NCI-H2196 (cell line): Measurements from ENCODE around the gene CYP3A5.
"Not testable (repeated sequence)": the region's sequence is repeated elsewhere in the genome, so short reads cannot be mapped to it uniquely, and the experiment has no call there.

Experiments
- DNase-seq: peaks from one replicate; lab custom pipeline; 2025; ENCODE audit not compliant: unreplicated experiment; lab: John Stamatoyannopoulos, UW

CYP3A5 gene

DNA sequence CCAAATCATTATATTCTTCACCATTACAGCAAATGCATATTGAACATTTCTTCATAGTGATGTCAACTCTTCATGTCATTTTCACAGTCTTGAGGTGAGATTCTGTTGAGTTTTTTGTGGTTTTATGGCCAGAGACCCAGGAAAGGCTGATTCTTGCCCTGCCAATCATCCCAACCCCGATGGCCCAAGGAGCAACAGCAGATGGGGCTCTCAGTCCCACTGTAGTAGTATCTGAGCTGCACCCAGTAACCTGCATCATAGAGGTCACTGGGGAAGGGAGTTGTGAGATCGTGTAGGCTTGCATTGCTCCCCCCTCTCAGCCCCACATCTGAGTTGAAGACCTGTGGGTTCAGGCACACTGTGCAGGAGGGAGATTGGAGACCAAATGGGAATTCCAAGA, 36.3 kb downstream of the CYP3A5 start:
- no peak for DNase-seq

DNA sequence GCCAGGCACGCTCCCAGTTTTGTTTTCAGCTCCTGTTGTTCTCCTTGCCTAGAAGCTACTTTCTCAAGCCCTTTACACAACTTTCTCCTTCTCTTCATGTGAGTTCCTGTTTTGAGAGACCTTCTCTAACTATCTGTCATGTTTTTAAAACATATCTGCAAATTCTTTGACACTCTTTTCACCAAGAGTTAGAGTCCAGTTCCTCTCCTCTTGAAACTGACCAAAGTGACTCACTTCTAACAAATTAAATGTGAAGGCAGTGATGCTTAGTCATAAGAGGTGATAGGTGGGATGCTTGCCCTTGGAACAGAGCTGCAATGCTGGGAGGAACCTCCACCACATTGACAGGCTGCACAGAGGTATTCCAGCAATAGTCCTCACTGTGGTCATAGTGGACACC, 37.8 kb downstream of the CYP3A5 start:
- DNase-seq, result no peak

DNA sequence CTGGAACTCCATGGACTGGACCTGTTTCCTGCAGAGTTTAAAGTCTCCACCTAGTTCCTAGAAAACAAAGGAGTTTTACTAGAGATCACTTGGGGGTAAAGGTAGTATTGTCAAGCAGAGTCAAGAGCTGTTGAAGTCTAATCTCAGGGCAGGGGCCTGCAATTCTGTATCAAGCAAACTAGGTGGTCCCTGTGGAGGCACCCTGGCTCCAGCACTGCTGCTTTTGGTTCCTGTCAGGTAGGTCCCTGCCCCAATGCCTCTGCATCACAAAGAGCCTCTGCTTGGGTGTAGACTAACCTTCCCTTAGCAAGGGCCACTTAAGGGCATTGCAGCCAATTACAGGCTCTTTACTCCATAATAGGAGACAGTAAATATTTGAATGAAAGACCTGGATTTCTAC, 40.5 kb downstream of the CYP3A5 start:
- no peak for DNase-seq

DNA sequence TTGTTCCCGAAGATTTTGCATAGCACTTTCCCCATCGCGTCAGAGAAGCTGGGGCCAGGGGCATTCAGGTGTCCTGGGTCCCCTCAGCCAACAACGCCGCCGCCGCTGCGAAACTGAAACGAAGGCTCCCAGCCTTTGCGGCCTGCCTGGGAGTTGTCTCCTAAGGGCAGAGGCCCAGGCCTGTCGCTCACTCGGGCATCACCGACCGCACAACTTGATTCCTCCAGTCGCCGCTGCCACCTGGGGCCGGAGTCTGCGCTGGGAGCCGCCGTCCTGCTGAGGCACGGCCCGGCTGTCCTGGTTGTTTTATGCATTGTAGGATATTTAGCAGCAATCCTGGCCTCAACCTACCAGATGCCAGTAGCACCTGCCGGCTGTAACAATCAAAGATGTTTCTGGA, 41.1 kb downstream of the CYP3A5 start:
- DNase-seq, result no peak

DNA sequence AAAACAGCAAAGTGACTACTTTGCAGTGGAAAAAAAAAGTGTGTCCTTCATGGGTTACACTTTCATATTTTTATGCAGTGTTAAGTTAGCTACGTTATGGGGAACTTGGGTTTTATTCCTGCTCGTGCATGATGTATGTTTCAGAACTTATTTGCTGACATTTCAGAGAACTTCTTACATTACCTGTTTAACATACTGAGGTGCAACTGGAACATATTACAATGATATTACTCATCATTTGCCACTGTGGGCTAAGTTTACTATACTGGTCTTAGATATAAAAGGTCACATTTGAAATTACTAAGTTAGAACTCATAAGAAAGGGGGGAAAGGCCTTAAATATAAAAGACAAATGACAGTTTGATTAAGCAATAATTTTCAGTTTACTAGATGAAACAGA, 42.4 kb downstream of the CYP3A5 start:
- DNase-seq, result not testable (repeated sequence)

DNA sequence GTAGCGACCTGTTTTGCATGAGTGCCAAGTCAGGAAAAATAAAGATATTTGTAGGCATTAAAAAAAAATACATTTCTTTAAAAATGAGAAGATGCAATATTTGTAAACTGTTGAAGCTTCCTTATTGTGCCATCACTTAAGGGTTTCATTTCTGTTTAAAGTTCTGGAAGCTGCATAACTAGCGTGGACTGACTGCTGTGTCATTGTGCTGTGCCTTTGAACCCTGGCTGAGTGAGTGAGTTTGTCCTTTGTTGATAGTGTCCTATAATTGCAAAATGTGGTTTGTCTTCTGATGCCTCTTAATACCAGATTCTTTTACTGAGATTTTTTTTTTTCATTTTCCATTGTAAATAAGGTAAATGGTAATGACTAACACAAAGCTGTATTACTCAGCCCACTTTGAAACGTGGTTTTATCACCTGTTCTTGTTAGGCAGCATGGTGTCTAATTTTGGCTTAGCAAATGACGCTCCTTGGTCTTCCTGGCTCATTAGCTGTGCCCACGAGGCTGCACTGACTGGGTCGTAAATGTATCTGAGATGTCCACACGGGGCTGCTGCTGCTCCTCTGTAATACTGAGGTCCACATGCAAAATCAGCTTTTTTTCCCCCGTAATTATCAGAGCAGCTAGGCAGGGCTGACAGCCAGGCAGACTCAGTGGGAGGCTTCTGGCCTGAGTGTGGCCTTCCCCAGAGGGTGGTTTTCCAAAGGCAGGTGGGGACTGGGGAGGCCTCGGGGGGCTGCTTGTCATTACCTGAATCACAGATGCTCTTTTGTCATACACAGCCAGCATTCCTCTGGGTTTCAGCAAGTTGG, 48.3 kb downstream of the CYP3A5 start:
- peak; percentile 24 for DNase-seq

DNA sequence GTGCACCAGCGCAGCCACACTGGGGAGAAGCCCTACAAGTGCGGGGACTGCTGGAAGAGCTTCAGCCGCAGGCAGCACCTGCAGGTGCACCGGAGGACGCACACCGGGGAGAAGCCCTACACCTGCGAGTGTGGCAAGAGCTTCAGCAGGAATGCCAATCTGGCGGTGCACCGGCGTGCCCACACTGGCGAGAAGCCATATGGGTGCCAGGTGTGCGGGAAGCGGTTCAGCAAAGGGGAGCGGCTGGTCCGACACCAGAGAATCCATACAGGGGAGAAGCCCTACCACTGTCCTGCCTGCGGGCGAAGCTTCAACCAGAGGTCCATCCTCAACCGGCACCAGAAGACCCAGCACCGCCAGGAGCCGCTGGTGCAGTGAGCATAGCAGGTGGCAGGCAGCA, 50.2 kb downstream of the CYP3A5 start:
- no peak for DNase-seq

DNA sequence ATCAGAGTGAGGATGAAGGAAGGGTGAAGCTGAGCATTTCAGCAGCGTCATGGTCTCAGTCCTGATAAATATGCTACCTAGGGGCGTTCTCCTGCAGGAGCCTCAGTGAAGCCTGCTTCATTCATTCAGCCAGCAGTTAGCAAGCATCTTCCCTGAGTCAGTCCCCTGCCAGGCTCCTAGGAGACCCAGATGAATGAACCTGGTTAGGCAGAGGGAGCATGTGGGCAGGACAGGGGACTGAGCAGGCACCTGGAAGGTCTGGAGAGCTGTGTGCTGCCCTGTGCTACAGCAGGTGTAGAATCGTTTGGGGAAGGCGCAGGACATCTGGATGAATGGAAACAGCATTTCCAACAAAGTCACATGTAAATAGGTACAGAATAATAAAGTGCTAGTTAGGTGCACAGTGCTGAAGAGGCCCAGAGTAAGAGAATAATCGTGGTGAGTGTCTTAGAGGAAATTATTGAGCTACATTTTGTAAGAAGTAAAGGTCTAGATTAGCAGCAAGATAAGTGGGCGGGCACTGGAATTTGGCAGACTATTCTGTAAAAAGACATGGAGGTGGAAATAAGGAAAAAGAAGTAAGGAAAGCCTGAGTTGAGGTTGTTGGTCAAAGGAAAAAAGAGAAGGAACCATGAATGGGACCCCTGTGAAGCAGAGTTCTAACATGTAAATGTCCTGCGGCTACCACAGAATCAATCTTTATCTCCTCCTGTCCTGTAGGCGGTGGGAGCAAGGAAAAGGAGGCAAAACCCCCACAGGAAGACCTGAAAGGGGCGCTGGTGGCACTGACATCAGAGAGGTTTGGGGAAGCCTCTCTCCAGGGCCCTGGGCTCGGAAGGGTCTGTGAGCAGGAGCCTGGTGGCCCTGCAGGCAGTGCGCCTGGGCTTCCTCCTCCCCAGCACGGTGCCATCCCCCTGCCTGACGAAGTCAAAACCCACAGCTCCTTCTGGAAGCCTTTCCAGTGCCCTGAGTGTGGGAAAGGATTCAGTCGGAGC, 51.0 kb downstream of the CYP3A5 start:
- no peak for DNase-seq

DNA sequence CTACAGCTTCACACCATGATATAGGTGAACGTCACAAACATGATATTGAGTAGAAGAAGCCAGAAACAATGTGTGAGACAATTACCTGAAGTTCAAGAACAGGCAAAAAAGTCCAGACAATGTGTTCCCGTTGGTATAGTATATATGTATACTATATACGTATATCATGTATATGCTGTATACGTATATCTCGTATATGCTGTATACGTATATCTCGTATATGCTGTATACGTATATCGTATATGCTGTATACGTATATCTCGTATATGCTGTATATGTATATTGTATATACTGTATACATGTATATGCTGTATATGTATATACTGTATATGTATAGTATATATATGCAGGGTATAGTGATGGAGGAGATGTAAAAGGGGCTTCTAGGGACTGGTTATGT, 52.3 kb downstream of the CYP3A5 start:
- DNase-seq, result no peak

DNA sequence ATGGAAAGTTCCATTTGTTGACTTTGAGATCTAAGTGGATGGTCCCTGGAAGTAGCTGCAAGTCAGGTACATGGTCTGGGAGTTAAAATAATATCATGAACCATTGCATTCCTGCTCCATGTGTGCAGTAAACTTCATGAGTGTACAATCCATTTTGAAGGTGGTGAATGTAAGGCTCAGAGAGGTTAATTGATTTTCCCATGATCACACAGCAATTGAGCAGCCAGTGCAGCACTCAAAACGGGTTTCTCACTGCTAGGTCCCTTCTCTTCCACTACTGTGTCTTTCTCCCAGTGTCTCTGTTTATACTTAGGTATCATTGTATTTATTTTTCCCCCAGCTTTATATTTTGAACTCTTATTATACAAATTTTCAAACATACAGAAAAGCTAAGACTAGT, 53.1 kb downstream of the CYP3A5 start:
- DNase-seq, result no peak

DNA sequence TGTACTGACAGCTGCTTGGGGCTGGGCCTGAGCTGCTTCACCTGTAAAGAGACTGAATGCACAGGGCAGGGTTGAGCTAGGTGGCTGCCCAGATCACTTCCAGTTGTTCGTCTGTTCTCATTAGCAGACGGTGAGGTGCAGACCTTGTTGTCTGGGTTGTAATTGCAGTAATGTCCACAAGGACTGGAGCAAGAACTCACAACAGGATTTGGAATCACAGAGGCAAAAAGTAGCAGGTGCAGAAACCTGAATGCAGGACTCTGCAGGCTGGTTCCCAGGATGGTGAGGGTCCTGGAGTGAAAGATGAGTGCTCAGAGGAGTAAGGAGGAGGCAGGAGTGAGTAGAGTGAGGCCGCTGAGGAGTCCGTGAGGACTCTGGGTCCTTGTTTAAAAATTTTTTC, 53.8 kb downstream of the CYP3A5 start:
- no peak for DNase-seq

DNA sequence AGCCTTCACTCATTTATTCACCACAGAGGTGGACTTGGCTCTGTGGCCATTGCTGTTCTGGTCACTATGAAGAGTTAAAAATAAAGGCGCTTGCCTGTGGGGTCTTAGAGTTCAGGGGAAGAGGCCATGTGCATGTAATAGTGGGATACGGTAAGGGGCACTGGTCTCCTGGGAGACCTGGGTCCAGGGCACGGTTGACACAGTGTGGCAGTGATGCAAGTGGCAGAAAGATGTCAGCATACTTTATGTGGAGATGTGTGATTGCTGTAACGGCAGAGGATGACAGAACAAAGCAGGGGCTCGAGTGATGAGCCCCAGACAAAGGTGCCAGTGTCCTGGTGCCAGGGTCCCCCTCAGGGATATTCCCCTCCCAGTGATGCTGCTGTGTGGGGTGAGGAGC, 54.5 kb downstream of the CYP3A5 start:
- no peak for DNase-seq

DNA sequence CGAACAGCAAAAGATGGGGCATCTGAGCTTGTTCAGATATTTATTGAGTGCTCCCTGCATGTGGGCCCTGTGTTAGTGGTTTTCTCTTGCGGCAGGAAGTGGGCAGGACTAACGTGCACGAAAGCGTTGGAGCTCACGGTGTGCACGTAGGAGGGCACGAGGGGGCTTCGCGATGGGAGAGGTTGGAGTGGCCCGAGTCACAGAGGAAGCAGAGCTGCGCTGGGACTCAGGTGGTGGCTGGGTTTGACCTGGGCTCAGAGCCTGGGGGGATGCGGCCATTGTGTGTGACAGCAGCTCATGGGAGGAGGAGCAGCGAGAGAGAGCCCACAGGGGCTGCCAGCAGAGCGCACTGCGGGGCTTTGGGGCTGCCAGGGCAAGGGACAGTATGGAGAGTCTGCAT, 55.3 kb downstream of the CYP3A5 start:
- no peak for DNase-seq

DNA sequence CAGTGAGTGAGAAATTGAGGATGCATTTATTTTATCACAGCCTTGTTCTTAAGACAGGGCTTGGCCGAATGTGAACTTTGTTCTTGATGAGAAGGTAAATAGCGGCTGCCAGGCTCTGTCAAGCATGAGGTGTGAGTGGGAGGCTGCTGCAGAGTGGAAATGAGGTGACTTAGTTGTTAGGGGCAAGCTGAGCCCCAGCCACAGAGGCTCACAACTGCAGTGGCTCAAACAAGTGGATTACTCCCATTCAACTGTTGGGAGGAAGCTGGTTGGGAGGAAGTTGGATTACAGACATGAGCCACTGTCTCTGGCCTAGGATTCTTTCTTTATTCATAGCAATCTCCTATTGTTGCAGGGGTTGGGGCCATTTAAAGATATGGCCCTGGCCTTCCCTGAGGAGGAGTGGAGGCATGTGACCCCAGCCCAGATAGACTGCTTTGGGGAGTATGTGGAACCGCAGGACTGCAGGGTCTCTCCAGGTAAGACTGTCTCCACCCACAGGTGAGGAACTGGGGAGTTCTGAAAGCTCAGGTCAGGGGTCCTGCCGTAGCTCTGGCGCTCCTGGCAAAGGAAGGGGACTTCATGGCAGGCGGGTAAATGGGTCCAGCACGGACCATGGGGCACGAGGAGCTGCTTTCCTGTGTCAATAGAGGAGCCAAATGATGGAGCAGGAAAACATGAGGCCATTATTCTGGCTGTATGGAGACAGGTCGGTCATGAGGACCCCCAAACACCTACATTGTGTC, 55.9 kb downstream of the CYP3A5 start:
- no peak for DNase-seq

DNA sequence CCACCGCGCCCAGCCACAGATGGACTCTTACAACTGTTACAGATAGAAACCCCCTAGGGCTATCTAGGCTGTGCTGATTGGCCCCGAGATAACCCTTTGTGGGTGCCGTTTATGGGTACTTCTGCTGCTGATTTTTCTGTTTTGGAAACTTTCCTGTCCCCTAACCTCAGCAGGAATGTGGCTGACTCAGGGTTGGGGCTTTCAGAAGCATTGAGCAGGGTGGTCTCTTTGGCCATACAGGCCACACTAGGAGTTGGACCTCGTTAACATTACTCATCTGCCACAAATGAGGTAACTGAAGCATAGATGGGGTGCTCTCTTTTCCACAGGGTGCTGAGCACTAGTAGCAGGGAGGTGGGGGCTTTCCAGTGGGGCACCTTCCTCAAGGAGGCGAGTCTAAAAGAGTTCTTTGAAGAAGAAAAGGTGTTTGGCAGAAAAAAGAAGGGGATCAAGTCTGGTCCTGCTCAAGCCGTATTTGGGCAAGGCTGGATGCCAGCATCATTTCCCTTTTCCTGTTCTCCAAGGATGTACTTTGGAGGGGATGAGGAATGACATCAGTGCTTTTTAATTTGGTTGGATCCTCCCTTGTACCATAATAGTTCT, 56.6 kb downstream of the CYP3A5 start:
- DNase-seq, result no peak

DNA sequence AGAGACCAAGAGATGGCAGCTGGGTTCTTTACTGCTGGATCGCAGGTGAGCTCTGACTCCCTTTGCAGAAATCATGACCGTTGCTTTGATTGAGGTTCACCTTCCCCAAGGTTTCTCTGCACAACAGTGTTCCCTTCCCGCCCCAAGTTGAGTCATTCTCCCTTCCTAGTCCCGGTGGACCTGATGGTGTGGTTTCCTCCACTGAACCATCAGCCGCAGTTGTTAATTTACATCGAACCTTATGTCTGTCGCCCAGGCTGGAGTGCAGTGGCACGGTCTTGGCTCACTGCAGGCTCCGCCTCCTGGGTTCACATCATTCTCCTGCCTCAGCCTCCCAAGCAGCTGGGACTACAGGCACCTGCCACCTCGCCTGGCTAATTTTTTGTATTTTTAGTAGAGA, 57.2 kb downstream of the CYP3A5 start:
- DNase-seq, result no peak

DNA sequence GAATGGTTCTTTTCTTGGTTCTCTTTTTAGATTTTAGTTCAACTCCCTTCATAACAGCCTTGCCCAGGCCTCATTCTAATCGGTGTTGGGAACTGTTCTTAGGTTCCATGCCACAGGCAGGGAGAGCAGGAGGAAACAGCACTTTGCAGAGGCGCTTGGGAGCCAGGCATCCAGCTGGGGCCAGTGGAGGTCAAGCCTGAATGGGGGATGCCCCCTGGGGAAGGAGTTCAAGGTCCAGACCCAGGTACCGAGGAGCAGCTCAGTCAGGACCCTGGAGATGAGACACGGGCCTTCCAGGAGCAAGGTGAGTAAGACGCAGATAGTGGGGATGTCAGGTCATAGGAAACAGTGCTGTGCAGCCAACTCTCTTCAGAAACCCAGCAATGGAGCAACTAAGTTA, 58.5 kb downstream of the CYP3A5 start:
- DNase-seq, result no peak

DNA sequence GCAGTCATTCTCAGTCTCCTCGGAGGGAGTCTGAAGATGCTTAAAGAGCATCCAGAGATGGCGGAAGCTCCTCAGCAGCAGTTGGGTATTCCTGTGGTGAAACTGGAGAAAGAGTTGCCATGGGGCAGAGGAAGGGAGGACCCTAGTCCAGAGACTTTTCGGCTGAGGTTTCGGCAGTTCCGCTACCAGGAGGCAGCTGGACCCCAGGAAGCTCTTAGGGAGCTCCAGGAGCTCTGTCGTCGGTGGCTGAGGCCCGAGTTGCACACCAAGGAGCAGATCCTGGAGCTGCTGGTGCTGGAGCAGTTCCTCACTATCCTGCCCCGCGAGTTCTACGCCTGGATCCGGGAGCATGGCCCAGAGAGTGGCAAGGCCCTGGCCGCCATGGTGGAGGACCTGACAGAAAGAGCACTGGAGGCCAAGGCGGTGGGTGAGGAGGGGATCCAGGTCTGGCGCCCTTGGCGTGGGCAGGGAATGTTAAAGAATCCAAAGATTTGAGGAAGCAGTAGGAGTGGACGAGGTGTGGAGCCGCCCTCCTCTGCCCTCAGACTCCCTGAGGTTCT, 60.1 kb downstream of the CYP3A5 start:
- no peak for DNase-seq

DNA sequence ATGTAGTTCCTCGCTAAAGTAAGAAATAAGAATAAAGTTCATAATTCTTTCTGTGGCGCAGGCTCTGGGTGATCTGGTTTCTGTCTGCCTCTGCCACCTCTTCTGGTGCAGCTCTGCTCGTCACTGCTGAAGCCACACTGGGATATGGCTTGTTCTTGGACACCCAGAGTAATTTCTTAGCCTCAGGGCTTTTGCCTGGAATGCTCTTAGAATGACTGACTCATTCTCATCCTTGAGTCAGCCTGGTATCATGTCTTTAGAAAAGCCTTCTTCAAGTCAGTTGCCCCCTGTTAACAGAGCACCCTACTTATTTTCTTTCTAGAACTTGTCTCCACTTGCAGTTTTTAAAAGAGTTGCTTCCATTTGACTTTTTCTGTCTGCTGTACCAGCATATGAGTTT, 61.1 kb downstream of the CYP3A5 start:
- no peak for DNase-seq

DNA sequence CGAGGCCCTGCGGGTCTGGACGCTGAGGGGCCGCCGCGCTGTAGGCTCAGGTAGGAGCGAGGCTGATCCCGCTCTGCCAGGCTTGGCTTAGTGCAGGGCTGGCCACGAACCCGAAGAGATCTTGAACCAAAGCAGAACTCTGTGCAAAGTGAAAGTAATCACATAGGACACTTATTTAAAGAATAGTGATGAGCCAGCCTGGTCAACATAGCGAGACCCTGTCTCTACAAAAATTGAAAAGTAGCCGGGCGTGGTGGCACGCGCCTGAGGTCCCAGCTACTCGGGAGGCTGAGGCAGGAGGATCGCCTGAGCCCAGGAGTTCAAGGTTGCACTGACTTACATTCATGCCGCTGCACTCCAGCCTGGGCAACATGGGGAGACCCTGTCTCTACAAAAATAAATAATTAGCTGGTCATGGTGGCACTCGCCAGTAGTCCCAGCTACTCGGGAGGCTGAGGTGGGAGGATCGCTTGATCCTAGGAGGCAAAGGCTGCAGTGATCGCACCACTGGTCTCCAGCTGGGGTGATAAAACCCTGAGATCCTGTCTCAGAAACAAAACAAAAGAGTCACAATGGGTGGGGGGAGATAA, 62.5 kb downstream of the CYP3A5 start:
- DNase-seq, result no peak
